Hepatocyte (in vitro differentiated cells): ENCODE data around the gene NR1H4.
"Not testable (repeated sequence)": the region's sequence is repeated elsewhere in the genome, so short reads cannot be mapped to it uniquely, and the experiment has no call there.

Source experiments
- EZH2 ChIP-seq: fragments of 200-600 bp; sonication (generic); IDR thresholded peaks from 2 replicates; pipeline ENCODE4 v1.6.1; 2016; ENCODE audit warnings: antibody characterized with exemption, mild to moderate bottlenecking, borderline replicate concordance
- TF ChIP-seq, protein P1 (sequence below): fragments of 200-600 bp; sonication (generic); IDR thresholded peaks from 2 replicates; pipeline ENCODE4 v1.5.1; 2016; ENCODE audit warnings: antibody characterized with exemption, mild to moderate bottlenecking; ENCODE audit not compliant: poor library complexity

- TF ChIP-seq, protein P1, sequence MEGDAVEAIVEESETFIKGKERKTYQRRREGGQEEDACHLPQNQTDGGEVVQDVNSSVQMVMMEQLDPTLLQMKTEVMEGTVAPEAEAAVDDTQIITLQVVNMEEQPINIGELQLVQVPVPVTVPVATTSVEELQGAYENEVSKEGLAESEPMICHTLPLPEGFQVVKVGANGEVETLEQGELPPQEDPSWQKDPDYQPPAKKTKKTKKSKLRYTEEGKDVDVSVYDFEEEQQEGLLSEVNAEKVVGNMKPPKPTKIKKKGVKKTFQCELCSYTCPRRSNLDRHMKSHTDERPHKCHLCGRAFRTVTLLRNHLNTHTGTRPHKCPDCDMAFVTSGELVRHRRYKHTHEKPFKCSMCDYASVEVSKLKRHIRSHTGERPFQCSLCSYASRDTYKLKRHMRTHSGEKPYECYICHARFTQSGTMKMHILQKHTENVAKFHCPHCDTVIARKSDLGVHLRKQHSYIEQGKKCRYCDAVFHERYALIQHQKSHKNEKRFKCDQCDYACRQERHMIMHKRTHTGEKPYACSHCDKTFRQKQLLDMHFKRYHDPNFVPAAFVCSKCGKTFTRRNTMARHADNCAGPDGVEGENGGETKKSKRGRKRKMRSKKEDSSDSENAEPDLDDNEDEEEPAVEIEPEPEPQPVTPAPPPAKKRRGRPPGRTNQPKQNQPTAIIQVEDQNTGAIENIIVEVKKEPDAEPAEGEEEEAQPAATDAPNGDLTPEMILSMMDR, result not testable (repeated sequence)
- TF ChIP-seq EZH2, result not testable (repeated sequence)
Observed at GRCh38 chr12:100602997-100603396, 129.3 kb downstream of the NR1H4 start.
